ENCODE data around the gene AP1AR.

GRCh38 chr4:112302320-112303274 is 71.0 kb downstream of the AP1AR start:
- TF ChIP-seq EZH2 (IDR thresholded peaks at IDR 0.05) (no peak), POLR2AphosphoS5 (IDR thresholded peaks at IDR 0.05; ENCODE audit: borderline replicate concordance, low read depth, low read length) (no peak)

All from SK-N-MC (cell line).